HepG2 (cell line): Measurements from ENCODE around the gene SDK1. TPM values are rescaled to one million over a fixed set of nuclear protein-coding genes. Genes with fewer than 3 reads are reported as not detected.

Source experiments
- DPF2 ChIP-seq: sonication (generic); formaldehyde crosslinking; IDR thresholded peaks from 2 replicates; pipeline ENCODE4 v1.4.0; 2020; ENCODE audit warnings: mild to moderate bottlenecking, low read depth, missing genetic modification reagents, borderline replicate concordance
- FOXA3 ChIP-seq: IDR thresholded peaks from 2 replicates; pipeline ENCODE4 v1.6.1; 2016; ENCODE audit warnings: missing genetic modification reagents, missing compliant biosample characterization
- GABPB1 ChIP-seq: IDR thresholded peaks from 2 replicates; pipeline ENCODE4 v1.6.1; 2016; ENCODE audit warnings: mild to moderate bottlenecking, missing genetic modification reagents, moderate library complexity, missing compliant biosample characterization
- KDM1A ChIP-seq: IDR thresholded peaks from 2 replicates; pipeline ENCODE4 v1.6.1; 2016; ENCODE audit warnings: missing compliant biosample characterization
- KLF11 ChIP-seq: IDR thresholded peaks from 2 replicates; pipeline ENCODE4 v1.6.1; 2016; ENCODE audit warnings: missing compliant biosample characterization
- KMT2B ChIP-seq: IDR thresholded peaks from 2 replicates; pipeline ENCODE4 v1.6.1; 2016; ENCODE audit warnings: missing genetic modification reagents, missing compliant biosample characterization
- NFKB2 ChIP-seq: sonication (generic); formaldehyde crosslinking; IDR thresholded peaks from 2 replicates; pipeline ENCODE4 v1.4.0; 2020; ENCODE audit warnings: missing genetic modification reagents, borderline replicate concordance
- NONO ChIP-seq, 2 experiments: fragments of 450-650 bp in 1 of 2; sonication (generic) in 1 of 2; formaldehyde crosslinking in 1 of 2; IDR thresholded peaks in 1 of 2; conservative IDR thresholded peaks in 1 of 2; 2 replicates each; pipeline versions ENCODE4 v1.6.1 to v1.8.0; 2017 to 2022; ENCODE audit warnings: mild to moderate bottlenecking in 1 of 2, missing genetic modification reagents in 1 of 2, moderate library complexity in 1 of 2
- NRL ChIP-seq: sonication (generic); formaldehyde crosslinking; IDR thresholded peaks from 2 replicates; pipeline ENCODE4 v1.5.0; 2020; ENCODE audit warnings: missing genetic modification reagents, mild to moderate bottlenecking, moderate library complexity, borderline replicate concordance
- ZNF253 ChIP-seq: sonication (generic); formaldehyde crosslinking; IDR thresholded peaks from 2 replicates; pipeline ENCODE4 v1.8.0; 2022; ENCODE audit warnings: mild to moderate bottlenecking, missing genetic modification reagents, borderline replicate concordance
- ZNF276 ChIP-seq: sonication (generic); formaldehyde crosslinking; IDR thresholded peaks from 2 replicates; pipeline ENCODE4 v1.4.0; 2020; ENCODE audit warnings: mild to moderate bottlenecking, low read depth, missing genetic modification reagents
- ZNF331 ChIP-seq: sonication (generic); formaldehyde crosslinking; IDR thresholded peaks from 2 replicates; pipeline ENCODE4 v1.4.0; 2020; ENCODE audit warnings: missing genetic modification reagents
- ZNF350 ChIP-seq: sonication (generic); formaldehyde crosslinking; IDR thresholded peaks from 2 replicates; pipeline ENCODE4 v1.4.0; 2020; ENCODE audit warnings: mild to moderate bottlenecking, low read depth, missing genetic modification reagents, borderline replicate concordance
- ZNF451 ChIP-seq: sonication (generic); formaldehyde crosslinking; IDR thresholded peaks from 2 replicates; pipeline ENCODE4 v1.5.0; 2020; ENCODE audit warnings: mild to moderate bottlenecking, missing genetic modification reagents
- ZNF562 ChIP-seq: sonication (generic); formaldehyde crosslinking; IDR thresholded peaks from 2 replicates; pipeline ENCODE4 v1.8.0; 2022; ENCODE audit warnings: missing genetic modification reagents, borderline replicate concordance
- ZNF564 ChIP-seq: sonication (generic); formaldehyde crosslinking; IDR thresholded peaks from 2 replicates; pipeline ENCODE4 v1.8.1; 2023; ENCODE audit warnings: mild to moderate bottlenecking, missing genetic modification reagents
- ZNF614 ChIP-seq: IDR thresholded peaks from 2 replicates; pipeline ENCODE4 v1.6.1; 2018; ENCODE audit warnings: missing biosample characterization, missing genetic modification reagents, inconsistent platforms, borderline replicate concordance
- ZNF790 ChIP-seq: sonication (generic); formaldehyde crosslinking; IDR thresholded peaks from 2 replicates; pipeline ENCODE4 v1.8.0; 2022; ENCODE audit warnings: missing genetic modification reagents, mild to moderate bottlenecking, borderline replicate concordance
- ZNF816 ChIP-seq: sonication (generic); formaldehyde crosslinking; IDR thresholded peaks from 2 replicates; pipeline ENCODE4 v1.8.0; 2022; ENCODE audit warnings: missing genetic modification reagents, mild to moderate bottlenecking, borderline replicate concordance
- ZNF850 ChIP-seq: sonication (generic); formaldehyde crosslinking; conservative IDR thresholded peaks from 2 replicates; pipeline ENCODE4 v1.9.0; 2021; ENCODE audit warnings: mild to moderate bottlenecking, missing genetic modification reagents
- ZSCAN12 ChIP-seq: sonication (generic); formaldehyde crosslinking; IDR thresholded peaks from 2 replicates; pipeline ENCODE4 v1.9.0; 2021; ENCODE audit warnings: mild to moderate bottlenecking, missing genetic modification reagents
- polyA plus RNA-seq, 8 experiments: library from polyadenylated mRNA; depleted of rRNA in 3 of 8; stranded (reverse) in 7 of 8; unstranded in 1 of 8; fragments of >200 nt; fragmentation: Illumina TruSeq in 4 of 8; extraction: Trizol in 4 of 8; gene quantifications; 2 replicates each; pipeline versions ENCODE4 v1.2.1 to v1.2.3, GENCODE V29; 2011 to 2016; ENCODE audit warnings: low read depth in 4 of 8, missing spikeins in 1 of 8, mixed read lengths in 1 of 8; ENCODE audit not compliant: insufficient read depth in 1 of 8
- total RNA-seq, 5 experiments: library from RNA; depleted of rRNA; stranded (reverse); fragments of >200 nt; fragmentation: Illumina TruSeq; extraction: Trizol; gene quantifications; 2 replicates each; pipeline ENCODE4 v1.2.3, GENCODE V29; 2016; ENCODE audit warnings: low read depth in 1 of 5
- TF ChIP-seq, protein P1 (sequence below): sonication (generic); formaldehyde crosslinking; IDR thresholded peaks from 2 replicates; pipeline ENCODE4 v1.5.0; 2020; ENCODE audit warnings: mild to moderate bottlenecking, missing genetic modification reagents
- TF ChIP-seq, protein P2 (sequence below): sonication (generic); formaldehyde crosslinking; IDR thresholded peaks from 2 replicates; pipeline ENCODE4 v1.5.0; 2020; ENCODE audit warnings: mild to moderate bottlenecking, missing genetic modification reagents
- TF ChIP-seq, protein P3 (sequence below): IDR thresholded peaks from 2 replicates; pipeline ENCODE4 v1.6.1; 2016; ENCODE audit warnings: mild to moderate bottlenecking

SDK1 gene
- total and polyA plus RNA-seq, 2 of the 13 experiments (the other 11 are each of a cell fraction or from before 2014, with no cell fraction given) = 0.35 to 2.4 TPM

DNA sequence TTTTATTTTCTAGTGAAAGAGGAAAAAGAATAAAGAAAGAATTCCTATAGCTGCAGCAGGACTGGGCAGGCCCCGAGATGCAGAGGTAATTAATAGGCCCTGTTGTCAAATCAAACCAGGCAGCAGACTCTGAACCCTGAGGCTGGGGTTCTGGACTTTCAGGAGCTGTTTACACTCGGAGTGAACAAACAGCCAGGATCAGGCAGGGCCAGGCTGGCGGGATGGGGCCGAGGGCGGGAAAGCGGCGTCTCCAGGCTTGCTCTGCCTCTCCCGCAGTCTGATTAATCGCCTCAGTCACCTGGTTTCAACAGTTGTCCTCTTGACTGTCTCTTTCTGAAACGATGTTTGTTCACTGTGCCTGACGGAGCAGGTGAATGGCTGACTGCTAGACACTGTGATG, 705.6 kb downstream of the SDK1 start (continued):
- TF ChIP-seq, protein P1, sequence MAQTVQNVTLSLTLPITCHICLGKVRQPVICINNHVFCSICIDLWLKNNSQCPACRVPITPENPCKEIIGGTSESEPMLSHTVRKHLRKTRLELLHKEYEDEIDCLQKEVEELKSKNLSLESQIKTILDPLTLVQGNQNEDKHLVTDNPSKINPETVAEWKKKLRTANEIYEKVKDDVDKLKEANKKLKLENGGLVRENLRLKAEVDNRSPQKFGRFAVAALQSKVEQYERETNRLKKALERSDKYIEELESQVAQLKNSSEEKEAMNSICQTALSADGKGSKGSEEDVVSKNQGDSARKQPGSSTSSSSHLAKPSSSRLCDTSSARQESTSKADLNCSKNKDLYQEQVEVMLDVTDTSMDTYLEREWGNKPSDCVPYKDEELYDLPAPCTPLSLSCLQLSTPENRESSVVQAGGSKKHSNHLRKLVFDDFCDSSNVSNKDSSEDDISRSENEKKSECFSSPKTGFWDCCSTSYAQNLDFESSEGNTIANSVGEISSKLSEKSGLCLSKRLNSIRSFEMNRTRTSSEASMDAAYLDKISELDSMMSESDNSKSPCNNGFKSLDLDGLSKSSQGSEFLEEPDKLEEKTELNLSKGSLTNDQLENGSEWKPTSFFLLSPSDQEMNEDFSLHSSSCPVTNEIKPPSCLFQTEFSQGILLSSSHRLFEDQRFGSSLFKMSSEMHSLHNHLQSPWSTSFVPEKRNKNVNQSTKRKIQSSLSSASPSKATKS (CRISPR knock-in tag) = no peak
- TF ChIP-seq KLF11 (CRISPR knock-in tag) = no peak
- no peak for TF ChIP-seq KDM1A (CRISPR knock-in tag)
- TF ChIP-seq GABPB1 (CRISPR knock-in tag) = no peak; the same call in 1 of the 2 replicates
- TF ChIP-seq, protein P2, sequence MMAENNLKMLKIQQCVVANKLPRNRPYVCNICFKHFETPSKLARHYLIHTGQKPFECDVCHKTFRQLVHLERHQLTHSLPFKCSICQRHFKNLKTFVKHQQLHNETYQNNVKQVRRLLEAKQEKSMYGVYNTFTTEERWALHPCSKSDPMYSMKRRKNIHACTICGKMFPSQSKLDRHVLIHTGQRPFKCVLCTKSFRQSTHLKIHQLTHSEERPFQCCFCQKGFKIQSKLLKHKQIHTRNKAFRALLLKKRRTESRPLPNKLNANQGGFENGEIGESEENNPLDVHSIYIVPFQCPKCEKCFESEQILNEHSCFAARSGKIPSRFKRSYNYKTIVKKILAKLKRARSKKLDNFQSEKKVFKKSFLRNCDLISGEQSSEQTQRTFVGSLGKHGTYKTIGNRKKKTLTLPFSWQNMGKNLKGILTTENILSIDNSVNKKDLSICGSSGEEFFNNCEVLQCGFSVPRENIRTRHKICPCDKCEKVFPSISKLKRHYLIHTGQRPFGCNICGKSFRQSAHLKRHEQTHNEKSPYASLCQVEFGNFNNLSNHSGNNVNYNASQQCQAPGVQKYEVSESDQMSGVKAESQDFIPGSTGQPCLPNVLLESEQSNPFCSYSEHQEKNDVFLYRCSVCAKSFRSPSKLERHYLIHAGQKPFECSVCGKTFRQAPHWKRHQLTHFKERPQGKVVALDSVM (CRISPR knock-in tag) = no peak
- no peak for TF ChIP-seq NRL
- TF ChIP-seq, protein P3, sequence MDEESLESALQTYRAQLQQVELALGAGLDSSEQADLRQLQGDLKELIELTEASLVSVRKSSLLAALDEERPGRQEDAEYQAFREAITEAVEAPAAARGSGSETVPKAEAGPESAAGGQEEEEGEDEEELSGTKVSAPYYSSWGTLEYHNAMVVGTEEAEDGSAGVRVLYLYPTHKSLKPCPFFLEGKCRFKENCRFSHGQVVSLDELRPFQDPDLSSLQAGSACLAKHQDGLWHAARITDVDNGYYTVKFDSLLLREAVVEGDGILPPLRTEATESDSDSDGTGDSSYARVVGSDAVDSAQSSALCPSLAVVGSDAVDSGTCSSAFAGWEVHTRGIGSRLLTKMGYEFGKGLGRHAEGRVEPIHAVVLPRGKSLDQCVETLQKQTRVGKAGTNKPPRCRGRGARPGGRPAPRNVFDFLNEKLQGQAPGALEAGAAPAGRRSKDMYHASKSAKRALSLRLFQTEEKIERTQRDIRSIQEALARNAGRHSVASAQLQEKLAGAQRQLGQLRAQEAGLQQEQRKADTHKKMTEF (CRISPR knock-in tag) = peak; percentile 56; the same call in 1 of the 2 replicates
- TF ChIP-seq ZNF331 (CRISPR knock-in tag) = peak; percentile 77
- no peak for TF ChIP-seq ZNF276 (CRISPR knock-in tag)
- TF ChIP-seq FOXA3 (CRISPR knock-in tag) = peak; percentile 92
- TF ChIP-seq ZNF790 (CRISPR knock-in tag) = no peak
- no peak for TF ChIP-seq ZNF350 (CRISPR knock-in tag)
- TF ChIP-seq ZNF564 (CRISPR knock-in tag) = 0 out of 2 replicates have a peak, but pooled peaks have one; percentile 34
- no peak for TF ChIP-seq ZNF850 (CRISPR knock-in tag)
- peak; percentile 67; the same call in 1 of the 2 replicates for TF ChIP-seq DPF2 (CRISPR knock-in tag)
- no peak for TF ChIP-seq KMT2B
- TF ChIP-seq NONO (IDR thresholded peaks at IDR 0.05) = no peak
- peak; percentile 40; the same call in 1 of the 2 replicates for TF ChIP-seq NONO (CRISPR knock-in tag; conservative IDR thresholded peaks at IDR 0.05)
- TF ChIP-seq ZNF253 (CRISPR knock-in tag) = no peak
- TF ChIP-seq ZNF816 = no peak
- TF ChIP-seq NFKB2 (CRISPR knock-in tag) = peak; percentile 28; the same call in 1 of the 2 replicates
- no peak for TF ChIP-seq ZSCAN12 (CRISPR knock-in tag)
- TF ChIP-seq ZNF614 (CRISPR knock-in tag) = no peak; the same call in 1 of the 2 replicates
- no peak for TF ChIP-seq ZNF451 (CRISPR knock-in tag)
- TF ChIP-seq ZNF562 (CRISPR knock-in tag) = no peak
